WI38 (cell line): Measurements from ENCODE around the gene DCAF15.

Experiments
- H3K4me3 ChIP-seq: 2 replicates; pipeline ENCODE4 v1.5.1; 2011; ENCODE audit warnings: low read depth, mild to moderate bottlenecking, control low read depth, low read length
- CTCF ChIP-seq: IDR thresholded peaks from 2 replicates; pipeline ENCODE4 v1.5.1; 2012; ENCODE audit warnings: low read depth, mild to moderate bottlenecking, control low read depth, low read length

The DCAF15 gene

DNA sequence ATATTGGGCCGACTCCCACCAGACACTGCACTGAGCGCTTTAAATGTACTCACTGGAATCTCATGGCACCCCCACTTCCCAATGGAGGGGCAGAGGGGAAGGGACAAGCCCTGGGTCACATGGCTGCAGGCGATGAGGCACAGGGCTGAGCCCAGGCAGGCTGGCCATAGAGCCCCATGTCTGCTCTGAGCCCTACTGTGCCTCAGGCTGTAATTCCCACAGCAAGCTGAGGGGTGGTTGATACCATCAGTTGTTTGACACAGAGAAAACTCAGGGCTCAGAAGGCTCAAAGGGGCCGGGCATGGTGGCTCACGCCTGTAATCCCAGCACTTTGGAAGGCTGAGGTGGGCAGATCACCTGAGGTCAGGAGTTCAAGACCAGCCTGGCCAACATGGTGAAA is 28.7 kb downstream of the DCAF15 start:
- no peak for TF ChIP-seq CTCF
- H3K4me3 ChIP-seq = no peak overlapping the region

DNA sequence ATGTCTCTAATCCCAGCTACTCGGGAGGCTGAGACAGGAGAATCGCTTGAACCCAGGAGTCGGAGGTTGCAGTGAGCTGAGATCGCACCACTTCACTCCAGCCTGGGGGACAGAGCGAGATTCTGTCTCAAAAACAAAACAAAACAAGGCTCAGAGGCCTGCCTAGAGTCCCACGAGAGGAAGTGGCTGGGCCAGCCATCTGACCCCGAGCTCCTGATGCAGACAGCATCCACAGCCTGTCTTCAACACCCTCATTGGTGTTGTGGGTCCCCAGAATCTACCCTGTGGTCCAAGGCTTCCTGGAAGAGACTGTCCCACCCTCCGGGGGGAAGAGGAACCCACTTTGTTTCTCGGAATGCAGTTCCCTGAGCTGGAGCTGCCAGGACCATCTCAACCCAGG is 29.2 kb downstream of the DCAF15 start:
- no peak overlapping the region for H3K4me3 ChIP-seq
- no peak for TF ChIP-seq CTCF

DNA sequence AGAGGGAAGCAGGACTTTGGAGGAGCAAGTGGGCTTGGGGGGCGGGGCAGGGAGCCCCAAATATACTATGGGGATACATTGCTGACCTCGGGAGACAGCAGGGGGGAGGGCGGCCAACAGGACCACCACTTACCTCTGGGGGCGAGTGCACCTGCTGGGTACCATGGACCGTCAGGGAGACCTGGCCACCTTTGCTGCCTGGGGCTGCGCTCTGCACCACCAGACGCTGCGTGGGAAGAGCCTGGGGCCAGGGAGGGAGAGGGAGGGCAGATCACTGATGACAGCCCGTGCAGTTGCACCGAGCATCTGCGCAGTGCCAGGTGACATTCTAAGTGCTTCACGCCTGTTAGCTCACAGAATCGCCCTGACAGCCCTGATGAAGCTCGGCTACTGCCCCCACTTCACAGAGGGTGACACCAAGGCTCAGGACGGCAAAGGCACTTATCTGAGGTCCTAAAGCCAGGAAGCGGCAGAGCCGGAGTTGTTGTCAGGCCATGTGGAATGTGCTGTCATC is 29.7 kb downstream of the DCAF15 start:
- TF ChIP-seq CTCF = no peak
- no peak overlapping the region for H3K4me3 ChIP-seq

GRCh38 chr19:13982773-13983172 is 30.5 kb downstream of the DCAF15 start:
- TF ChIP-seq CTCF = no peak
- no peak overlapping the region for H3K4me3 ChIP-seq

- no peak for TF ChIP-seq CTCF
- no peak overlapping the region for H3K4me3 ChIP-seq
These were observed 31.0 kb downstream of the DCAF15 start for GRCh38 chr19:13983213-13983889.

GRCh38 chr19:13984186-13984585 is 31.9 kb downstream of the DCAF15 start:
- no peak overlapping the region for H3K4me3 ChIP-seq
- no peak for TF ChIP-seq CTCF

GRCh38 chr19:13984875-13985741 is 32.8 kb downstream of the DCAF15 start:
- no peak overlapping the region for H3K4me3 ChIP-seq
- TF ChIP-seq CTCF = no peak
